Measurements from ENCODE around the gene PPIP5K1.

Gene PPIP5K1

GRCh38 chr15:43516801-43517353, 73.1 kb downstream of the PPIP5K1 start:
- no peak for DNase-seq

- no peak for DNase-seq
These were observed 73.8 kb downstream of the PPIP5K1 start for GRCh38 chr15:43516185-43516584.

- DNase-seq: no peak
These were observed 74.3 kb downstream of the PPIP5K1 start for GRCh38 chr15:43515741-43516140.

GRCh38 chr15:43514241-43515057, 75.6 kb downstream of the PPIP5K1 start:
- DNase-seq: peak; percentile 30

GRCh38 chr15:43513550-43513949, 76.5 kb downstream of the PPIP5K1 start:
- DNase-seq: no peak

- DNase-seq: no peak
These were observed 78.8 kb downstream of the PPIP5K1 start for GRCh38 chr15:43511012-43511885.

GRCh38 chr15:43510200-43511011, 79.6 kb downstream of the PPIP5K1 start:
- peak; percentile 99 for DNase-seq

- DNase-seq: no peak
These were observed 80.3 kb downstream of the PPIP5K1 start for GRCh38 chr15:43509660-43510199.

- no peak for DNase-seq
These were observed 80.9 kb downstream of the PPIP5K1 start for GRCh38 chr15:43508991-43509659.

GRCh38 chr15:43508421-43508820, 81.6 kb downstream of the PPIP5K1 start:
- DNase-seq: no peak

- no peak for DNase-seq
These were observed 84.3 kb downstream of the PPIP5K1 start for GRCh38 chr15:43505738-43506137.

- no peak for DNase-seq
These were observed 90.4 kb downstream of the PPIP5K1 start for GRCh38 chr15:43499635-43500034.

- DNase-seq: no peak
These were observed 91.0 kb downstream of the PPIP5K1 start for GRCh38 chr15:43498990-43499389.

- DNase-seq: no peak
These were observed 96.1 kb downstream of the PPIP5K1 start for GRCh38 chr15:43493703-43494472.

GRCh38 chr15:43492673-43493601, 97.1 kb downstream of the PPIP5K1 start, which contains the start of gene TP53BP1:
TP53BP1 (minus strand) TSS chr15:43493156; CDS start chr15:43493043, 113 bp downstream.
- peak; percentile 95 for DNase-seq

GRCh38 chr15:43492266-43492665, 97.7 kb downstream of the PPIP5K1 start:
- DNase-seq: no peak

- DNase-seq: no peak
These were observed 100.8 kb downstream of the PPIP5K1 start for GRCh38 chr15:43489191-43489590.

GRCh38 chr15:43488790-43489189, 101.2 kb downstream of the PPIP5K1 start:
- DNase-seq: no peak

- DNase-seq: no peak
These were observed 102.6 kb downstream of the PPIP5K1 start for GRCh38 chr15:43487271-43487895.

Data from CD4-positive, alpha-beta T cell treated with Interleukin-15 for 1 hour (primary cell).